HUES6 (cell line): ENCODE results near the gene TGM3.

Source experiments
- H3K27ac ChIP-seq: 2 replicates; pipeline ENCODE4 v1.7.0; 2013; ENCODE audit warnings: low read depth, mild to moderate bottlenecking, low read length, inconsistent platforms
- H3K27me3 ChIP-seq: 2 replicates; pipeline ENCODE4 v1.6.1; 2013; ENCODE audit warnings: low read length; ENCODE audit not compliant: control insufficient read depth, insufficient read depth
- H3K36me3 ChIP-seq: 2 replicates; pipeline ENCODE4 v1.6.1; 2013; ENCODE audit warnings: low read length; ENCODE audit not compliant: control insufficient read depth, insufficient read depth
- H3K4me1 ChIP-seq: 2 replicates; pipeline ENCODE4 v1.6.1; 2013; ENCODE audit warnings: low read length; ENCODE audit not compliant: control insufficient read depth, insufficient read depth
- H3K4me3 ChIP-seq: 2 replicates; pipeline ENCODE4 v1.5.1; 2013; ENCODE audit warnings: low read depth, low read length
- H3K9ac ChIP-seq: one replicate; pipeline ENCODE4 v1.6.1; 2013; ENCODE audit warnings: mild to moderate bottlenecking, low read length
- H3K9me3 ChIP-seq: 2 replicates; pipeline ENCODE4 v1.6.1; 2013; ENCODE audit warnings: low read depth, low read length; ENCODE audit not compliant: control insufficient read depth, insufficient read depth

The TGM3 gene

DNA sequence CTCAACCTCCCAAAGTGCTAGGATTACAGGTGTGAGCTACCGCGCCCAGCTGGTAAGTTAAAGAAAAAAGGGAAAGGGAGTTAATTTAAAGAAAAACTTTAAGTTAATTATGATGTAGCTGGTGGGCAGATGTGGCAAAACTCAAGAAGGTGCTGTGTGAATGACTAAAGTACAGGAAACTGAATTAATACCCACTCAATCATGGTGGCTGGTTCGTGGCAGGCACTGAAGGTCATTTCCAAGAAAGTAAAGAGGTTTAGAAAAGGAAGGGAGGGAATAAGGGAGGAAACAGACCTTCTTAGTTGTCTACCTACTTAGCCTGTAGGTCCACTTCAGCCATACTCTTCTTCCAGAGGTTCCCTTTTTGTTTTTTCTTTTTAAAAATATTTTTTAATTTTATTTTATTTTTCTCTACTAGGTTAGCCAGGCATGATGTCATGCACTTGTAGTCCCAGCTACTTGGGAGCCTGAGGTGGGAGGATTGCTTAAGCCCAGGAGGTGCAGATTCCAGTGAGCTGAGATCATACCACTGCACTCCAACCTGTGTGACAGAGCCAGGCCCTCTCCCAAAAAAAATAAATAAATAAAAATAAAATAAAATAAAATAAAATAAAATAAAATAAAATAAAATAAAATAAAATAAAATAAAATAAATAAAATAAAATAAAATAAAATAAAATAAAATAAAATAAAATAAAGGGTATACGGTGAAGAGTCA, 11.9 kb upstream of the TGM3 start:
- Histone ChIP-seq H3K9ac (no peak overlapping the region), H3K4me3 (no peak overlapping the region), H3K9me3 (peaks cover 7% of the 10 kb centered on the region; the same call in 1 of the 2 replicates), H3K36me3 (no peaks in the 10 kb centered on the region), H3K27me3 (no peaks in the 10 kb centered on the region), H3K27ac (no peak overlapping the region), H3K4me1 (peaks cover 6% of the 10 kb centered on the region; the same call in 1 of the 2 replicates)

DNA sequence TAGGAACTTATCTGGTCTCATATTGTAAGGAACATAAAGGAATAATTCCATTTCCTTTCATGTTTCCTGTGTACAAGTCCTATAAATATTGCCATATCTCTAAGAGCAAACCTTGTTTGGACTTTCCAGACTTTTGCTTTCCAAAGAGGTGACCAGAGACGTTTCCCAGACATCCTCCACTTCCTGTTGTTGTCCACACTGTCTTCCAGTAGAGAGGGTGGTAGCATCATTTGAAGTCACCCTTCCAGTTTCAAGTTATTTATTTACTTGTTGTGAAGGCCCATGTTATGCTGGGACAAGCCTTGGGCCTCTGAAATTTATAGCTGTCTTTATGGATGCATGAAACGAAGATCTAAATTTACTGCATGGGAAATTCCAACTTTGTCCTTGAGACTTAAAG, 10.6 kb upstream of the TGM3 start:
- Histone ChIP-seq H3K36me3 (no peaks in the 10 kb centered on the region), H3K27me3 (no peaks in the 10 kb centered on the region), H3K4me1 (peaks cover 6% of the 10 kb centered on the region; the same call in 1 of the 2 replicates), H3K9ac (no peak overlapping the region), H3K4me3 (no peak overlapping the region), H3K27ac (no peak overlapping the region), H3K9me3 (peaks cover 7% of the 10 kb centered on the region; the same call in 1 of the 2 replicates)

DNA sequence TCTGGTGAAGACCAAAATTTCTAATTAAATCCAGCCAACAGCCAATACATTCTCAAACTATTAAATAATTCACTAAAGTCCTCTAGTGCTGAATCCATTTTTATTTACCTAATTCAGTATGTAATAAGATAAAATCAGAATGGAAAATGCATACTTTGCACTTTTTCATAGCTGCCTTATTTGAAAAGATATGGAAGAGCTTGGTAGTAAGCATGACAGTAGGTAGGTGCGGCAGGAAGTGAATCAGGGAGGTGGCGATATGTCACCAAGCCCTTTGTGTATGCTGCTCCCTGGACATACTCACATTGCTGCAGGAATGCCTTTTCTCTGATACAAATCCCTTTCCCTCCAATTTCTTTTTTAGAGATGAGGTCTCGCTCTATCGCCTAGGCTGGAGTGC, 10.2 kb upstream of the TGM3 start:
- Histone ChIP-seq H3K9ac (no peak overlapping the region), H3K4me3 (no peak overlapping the region), H3K27ac (no peak overlapping the region), H3K4me1 (peaks cover 6% of the 10 kb centered on the region; the same call in 1 of the 2 replicates), H3K27me3 (no peaks in the 10 kb centered on the region), H3K9me3 (peaks cover 4% of the 10 kb centered on the region; the same call in 1 of the 2 replicates), H3K36me3 (no peaks in the 10 kb centered on the region)

DNA sequence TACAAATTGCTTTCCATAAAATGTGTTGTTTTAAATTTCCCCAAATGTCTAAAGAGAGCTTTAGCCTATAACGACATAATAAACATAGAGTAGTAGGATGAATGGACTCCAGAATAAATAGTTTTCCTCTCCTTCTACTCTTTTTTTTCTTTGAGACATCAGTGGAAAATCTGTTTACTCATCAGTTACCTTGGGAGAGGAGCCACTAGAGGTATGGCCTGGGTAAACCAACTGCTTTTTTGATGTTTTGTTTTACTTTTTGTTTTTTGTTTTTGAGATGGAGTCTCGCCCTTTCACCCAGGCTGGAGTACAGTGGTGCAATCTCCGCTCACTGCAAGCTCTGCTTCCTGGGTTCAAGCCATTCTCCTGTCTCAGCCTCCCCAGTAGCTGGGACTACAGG, 8.3 kb upstream of the TGM3 start:
- Histone ChIP-seq H3K9me3 (no peaks in the 10 kb centered on the region), H3K4me1 (peaks cover 6% of the 10 kb centered on the region; the same call in 1 of the 2 replicates), H3K4me3 (no peak overlapping the region), H3K27me3 (no peaks in the 10 kb centered on the region), H3K9ac (no peak overlapping the region), H3K27ac (no peak overlapping the region), H3K36me3 (no peaks in the 10 kb centered on the region)

DNA sequence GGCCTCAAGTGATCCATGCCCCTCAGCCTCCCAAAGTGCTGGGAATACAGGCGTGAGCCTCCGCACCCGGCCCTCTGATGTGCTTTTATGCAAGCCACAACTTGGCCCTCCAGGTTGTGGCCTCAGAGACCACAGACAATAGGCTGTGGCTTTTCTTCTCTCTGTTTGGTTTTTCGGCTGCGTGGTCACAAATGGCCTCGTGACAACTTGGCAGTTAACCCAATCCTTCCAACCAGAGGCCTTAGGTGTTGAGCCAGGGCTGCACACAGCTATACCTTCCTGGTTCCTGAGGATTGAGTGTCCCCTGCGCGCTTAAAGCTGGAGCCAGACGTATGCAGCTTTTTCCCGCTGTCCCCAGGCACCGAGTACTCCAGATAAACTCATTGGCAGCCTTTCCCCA, 6.3 kb upstream of the TGM3 start:
- no peaks in the 10 kb centered on the region for H3K9me3 ChIP-seq
- H3K27ac ChIP-seq, result no peak overlapping the region
- no peaks in the 10 kb centered on the region for H3K36me3 ChIP-seq
- no peaks in the 10 kb centered on the region for H3K27me3 ChIP-seq
- no peak overlapping the region for H3K4me3 ChIP-seq
- H3K4me1 ChIP-seq, result peaks cover 4% of the 10 kb centered on the region; the same call in 1 of the 2 replicates
- no peak overlapping the region for H3K9ac ChIP-seq

DNA sequence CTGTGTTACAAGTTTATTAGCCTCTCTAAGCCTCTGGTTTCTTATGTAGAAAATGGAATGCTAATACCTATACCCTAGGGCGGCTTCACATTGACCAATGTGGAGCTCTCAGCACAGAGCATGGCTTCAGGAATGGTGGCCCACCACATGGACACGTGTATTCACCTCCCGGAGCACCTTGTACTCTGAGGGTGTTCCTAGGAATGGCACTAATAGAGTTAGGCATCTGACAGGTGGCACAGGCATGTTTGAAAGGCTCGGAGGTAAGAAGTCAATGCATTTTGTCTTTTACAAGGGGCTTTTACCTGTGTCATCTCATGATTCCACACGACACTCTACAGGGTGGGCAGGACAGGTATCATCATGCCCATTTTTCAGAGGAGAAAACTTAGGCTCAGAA, 5.3 kb upstream of the TGM3 start:
- Histone ChIP-seq H3K27me3 (no peaks in the 10 kb centered on the region), H3K9ac (no peak overlapping the region), H3K4me1 (no peaks in the 10 kb centered on the region; the same call in 1 of the 2 replicates), H3K4me3 (no peak overlapping the region), H3K27ac (no peak overlapping the region), H3K36me3 (no peaks in the 10 kb centered on the region), H3K9me3 (no peaks in the 10 kb centered on the region)

GRCh38 chr20:2292416-2293110, 3.2 kb upstream of the TGM3 start:
- H3K4me1 ChIP-seq, result peaks cover 18% of the 10 kb centered on the region
- H3K9me3 ChIP-seq, result no peaks in the 10 kb centered on the region
- no peaks in the 10 kb centered on the region for H3K36me3 ChIP-seq
- no peak overlapping the region for H3K9ac ChIP-seq
- H3K4me3 ChIP-seq, result no peak overlapping the region
- no peaks in the 10 kb centered on the region for H3K27me3 ChIP-seq
- no peak overlapping the region for H3K27ac ChIP-seq

- Histone ChIP-seq H3K36me3 (no peaks in the 10 kb centered on the region), H3K9ac (no peak overlapping the region), H3K27ac (no peak overlapping the region), H3K27me3 (no peaks in the 10 kb centered on the region), H3K4me1 (peaks cover 19% of the 10 kb centered on the region), H3K9me3 (no peaks in the 10 kb centered on the region), H3K4me3 (no peak overlapping the region)
These were observed 2.3 kb upstream of the TGM3 start for GRCh38 chr20:2293486-2293885.

- Histone ChIP-seq H3K27me3 (no peaks in the 10 kb centered on the region), H3K9ac (no peak overlapping the region), H3K36me3 (no peaks in the 10 kb centered on the region), H3K27ac (no peak overlapping the region), H3K9me3 (no peaks in the 10 kb centered on the region), H3K4me1 (peaks cover 19% of the 10 kb centered on the region), H3K4me3 (no peak overlapping the region)
These were observed 1.8 kb upstream of the TGM3 start for GRCh38 chr20:2293971-2294370.

- H3K4me1 ChIP-seq, result peaks cover 19% of the 10 kb centered on the region
- no peaks in the 10 kb centered on the region for H3K27me3 ChIP-seq
- no peaks in the 10 kb centered on the region for H3K9me3 ChIP-seq
- no peak overlapping the region for H3K27ac ChIP-seq
- H3K9ac ChIP-seq, result no peak overlapping the region
- no peak overlapping the region for H3K4me3 ChIP-seq
- H3K36me3 ChIP-seq, result no peaks in the 10 kb centered on the region
These were observed 515 bp upstream of the TGM3 start for GRCh38 chr20:2295286-2295685.

DNA sequence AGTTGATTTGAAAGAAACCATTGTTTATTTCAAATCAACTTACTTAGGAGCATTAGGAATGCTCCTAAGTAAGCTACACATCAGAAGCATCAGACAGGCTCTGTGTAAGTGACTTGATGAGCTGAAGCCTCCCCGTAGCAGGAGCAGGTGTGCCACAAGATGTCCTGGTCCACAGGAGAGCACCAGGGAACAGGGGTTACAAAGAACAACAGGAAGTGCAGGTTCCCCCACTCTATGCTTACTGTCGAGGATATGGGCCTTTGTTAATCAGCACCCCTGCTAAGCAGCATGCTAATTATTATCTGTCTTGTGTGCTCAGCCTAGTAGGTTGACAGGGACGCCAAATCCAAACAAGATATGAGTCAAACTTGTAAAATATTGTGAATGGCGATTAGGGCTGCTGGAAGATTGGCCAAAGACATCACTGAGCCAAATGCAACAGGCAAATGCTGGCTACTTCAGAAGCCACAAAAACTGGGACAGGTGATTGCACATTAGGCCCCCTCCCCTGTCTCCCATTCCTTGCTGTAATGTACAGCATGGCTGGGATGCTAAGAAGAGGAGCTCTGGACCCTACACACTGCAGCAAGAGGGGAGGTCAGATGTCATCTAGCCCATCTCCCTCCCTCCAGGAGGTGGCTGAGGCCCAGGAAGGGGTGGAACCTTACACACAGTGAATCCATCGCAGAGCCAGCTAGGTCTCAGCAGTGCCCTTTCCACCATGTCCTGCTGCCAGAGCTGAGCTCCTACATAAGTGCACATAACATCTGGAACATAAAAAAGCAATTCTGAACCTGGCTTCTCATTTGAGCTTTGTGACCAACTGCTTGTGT, 939 bp downstream of the TGM3 start:
- H3K9me3 ChIP-seq, result no peaks in the 10 kb centered on the region
- H3K9ac ChIP-seq, result no peak overlapping the region
- H3K4me3 ChIP-seq, result no peak overlapping the region
- no peaks in the 10 kb centered on the region for H3K36me3 ChIP-seq
- H3K27ac ChIP-seq, result no peak overlapping the region
- H3K4me1 ChIP-seq, result peaks cover 19% of the 10 kb centered on the region
- H3K27me3 ChIP-seq, result no peaks in the 10 kb centered on the region
